ENCODE results near the gene TCERG1L.
"Not testable (repeated sequence)": the region's sequence is repeated elsewhere in the genome, so short reads cannot be mapped to it uniquely, and the experiment has no call there.

TCERG1L gene, protein sequence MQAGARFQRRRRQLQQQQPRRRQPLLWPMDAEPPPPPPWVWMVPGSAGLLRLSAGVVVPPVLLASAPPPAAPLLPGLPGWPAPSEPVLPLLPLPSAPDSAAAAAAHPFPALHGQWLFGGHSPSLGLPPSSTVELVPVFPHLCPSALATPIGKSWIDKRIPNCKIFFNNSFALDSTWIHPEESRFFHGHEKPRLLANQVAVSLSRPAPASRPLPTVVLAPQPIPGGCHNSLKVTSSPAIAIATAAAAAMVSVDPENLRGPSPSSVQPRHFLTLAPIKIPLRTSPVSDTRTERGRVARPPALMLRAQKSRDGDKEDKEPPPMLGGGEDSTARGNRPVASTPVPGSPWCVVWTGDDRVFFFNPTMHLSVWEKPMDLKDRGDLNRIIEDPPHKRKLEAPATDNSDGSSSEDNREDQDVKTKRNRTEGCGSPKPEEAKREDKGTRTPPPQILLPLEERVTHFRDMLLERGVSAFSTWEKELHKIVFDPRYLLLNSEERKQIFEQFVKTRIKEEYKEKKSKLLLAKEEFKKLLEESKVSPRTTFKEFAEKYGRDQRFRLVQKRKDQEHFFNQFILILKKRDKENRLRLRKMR

DNA sequence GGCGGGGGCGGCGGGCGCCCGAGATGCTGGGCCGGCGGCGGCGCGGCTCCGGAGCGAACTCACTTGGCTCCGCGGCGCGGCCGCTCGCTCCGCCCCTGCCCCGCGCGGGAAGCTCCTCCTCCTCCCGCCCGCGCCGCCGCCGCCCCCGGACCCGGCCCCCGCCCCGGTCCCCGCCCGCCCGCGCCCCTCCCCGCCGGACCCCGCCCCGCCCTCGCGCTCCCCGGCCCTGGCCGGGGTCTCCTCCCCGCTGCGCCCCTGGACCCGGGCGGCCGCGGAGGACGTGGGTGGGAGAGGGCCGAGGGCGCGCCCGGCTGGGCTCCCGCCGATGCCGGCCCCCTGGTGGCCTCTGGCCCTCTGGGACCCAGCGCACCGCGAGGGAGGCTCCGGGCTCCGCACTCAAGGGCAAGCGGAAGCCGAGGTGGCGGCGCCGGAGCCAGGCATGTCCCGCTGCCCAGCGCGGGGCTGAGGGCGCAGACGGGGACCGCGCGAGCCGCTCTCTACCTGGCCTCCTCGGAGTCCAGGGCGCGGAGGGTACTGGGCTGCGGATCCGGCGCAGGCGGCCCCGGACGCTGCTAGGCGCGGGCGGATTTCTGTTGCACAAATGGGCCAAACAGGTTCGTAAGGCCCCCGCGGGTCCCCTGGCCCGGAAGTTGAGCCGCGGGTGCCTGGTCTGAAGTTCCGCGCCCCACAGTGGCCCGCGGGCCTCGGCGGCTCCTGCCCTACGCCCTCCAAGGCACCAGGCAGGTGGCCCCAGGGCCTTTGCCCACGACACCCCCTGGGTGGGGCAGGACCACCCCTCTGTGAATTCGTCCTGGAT is at the start of gene TCERG1L:
TSS of gene TCERG1L (minus strand) at position 61 of the 817 bp plus-strand sequence. CDS start 86 bp downstream, outside the sequence.
- no peak for DNase-seq

DNA sequence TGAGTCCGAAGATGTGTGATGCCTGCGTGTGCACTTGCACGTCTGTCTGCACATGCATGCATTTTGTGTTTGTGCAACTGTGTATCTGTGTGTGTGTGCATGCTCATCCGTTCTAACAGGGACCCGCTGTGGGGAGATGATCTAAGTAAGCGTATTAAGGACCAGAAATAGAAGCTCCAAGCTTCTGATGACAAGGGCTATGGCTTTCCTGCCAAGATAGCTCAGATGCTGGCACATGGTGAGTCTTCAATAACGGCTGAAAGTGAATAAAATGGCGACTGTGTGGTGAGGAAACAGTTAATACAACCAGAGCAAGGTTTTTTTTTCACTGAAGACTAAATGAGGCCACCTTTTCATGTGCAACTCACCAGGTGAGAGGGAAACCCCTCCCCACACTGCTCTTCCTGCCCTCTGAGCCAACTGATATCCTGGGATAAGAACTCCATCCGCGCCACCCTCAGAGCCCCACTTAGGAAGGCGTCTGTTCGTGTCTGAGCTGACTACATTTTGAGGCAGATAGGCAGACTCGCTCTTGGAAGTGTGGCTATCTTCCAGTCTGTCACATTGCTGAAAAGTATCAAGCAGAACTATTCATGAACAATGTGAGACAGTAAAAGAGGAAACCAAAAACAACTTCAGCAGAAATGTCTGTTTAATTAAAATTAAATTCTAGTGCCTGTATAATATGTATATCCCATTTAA is 47.4 kb upstream of the TCERG1L start:
- no peak for DNase-seq

DNA sequence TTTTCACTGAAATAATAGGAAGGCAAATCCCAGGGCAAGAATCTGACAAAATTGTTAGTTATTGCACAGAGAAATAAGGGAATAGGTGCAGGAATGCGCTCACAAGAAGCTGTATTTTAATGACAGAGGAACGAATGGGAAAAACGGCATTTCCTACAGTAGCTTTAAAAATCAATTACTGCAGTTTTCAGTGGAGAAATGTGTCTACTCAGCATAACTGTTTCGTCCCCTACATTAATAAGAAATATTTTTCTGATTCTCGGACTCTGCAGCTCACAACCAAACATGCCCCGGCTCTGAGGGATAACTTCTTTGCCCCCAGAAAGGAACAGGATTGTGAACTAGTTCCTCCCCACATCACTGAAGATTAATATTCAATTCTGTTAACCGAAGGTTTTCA is 44.9 kb upstream of the TCERG1L start:
- DNase-seq = no peak

DNA sequence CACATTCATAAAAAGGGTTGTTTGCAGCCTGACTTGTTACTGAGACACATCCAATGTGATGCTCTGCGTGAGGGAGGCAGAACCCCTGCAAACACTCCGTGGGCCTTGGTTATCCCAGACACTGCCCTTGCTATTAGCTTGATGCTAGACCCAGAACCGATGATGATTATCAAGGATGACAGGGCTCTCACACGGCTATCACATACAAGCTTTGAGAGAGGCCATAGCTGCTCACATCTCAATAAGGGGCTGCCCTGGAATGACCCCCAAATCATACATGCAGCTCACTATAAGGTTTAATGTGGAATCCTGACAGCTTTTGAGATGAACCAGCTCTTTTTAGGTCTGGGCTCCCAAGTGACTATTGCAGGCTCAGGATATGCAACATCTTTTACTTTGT is 44.4 kb upstream of the TCERG1L start:
- DNase-seq = no peak

DNA sequence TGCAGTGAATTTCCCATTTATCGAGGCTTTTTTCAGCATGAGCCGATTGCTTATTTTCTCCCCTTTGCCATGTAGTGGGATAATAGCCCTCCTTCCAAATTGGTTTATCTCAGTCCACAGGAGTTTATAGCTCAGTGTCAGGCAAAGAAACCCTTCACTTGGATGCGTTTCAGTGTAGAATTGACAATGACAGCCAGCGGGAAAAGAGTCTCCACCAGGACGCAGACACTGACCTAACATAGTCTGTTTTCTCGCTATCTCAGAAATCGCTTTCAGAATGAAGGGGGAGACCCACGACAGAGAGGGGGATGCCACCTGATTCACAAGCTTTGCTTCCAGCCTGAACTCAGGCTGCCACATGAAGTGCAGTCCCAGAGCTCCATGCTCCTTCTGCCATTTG is 43.5 kb upstream of the TCERG1L start:
- DNase-seq = no peak

DNA sequence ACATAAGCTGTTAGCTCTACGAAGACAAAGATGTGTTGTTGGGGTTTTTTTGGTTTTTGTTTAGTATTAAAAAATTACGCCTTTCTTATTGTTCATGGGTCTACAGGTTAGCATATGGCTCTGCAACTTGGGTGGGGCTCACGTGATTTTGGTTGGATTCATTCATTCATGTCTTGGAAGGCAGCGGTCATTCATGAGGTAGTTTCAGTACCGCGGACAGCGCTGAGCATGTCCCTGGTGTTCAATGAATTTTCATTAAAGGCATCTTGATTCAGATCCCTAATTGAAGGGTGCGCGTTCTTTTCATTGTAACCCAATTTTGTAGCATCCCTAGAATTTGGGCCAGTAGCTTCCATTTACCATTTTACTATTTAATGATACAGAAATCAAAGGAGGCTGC is 42.9 kb upstream of the TCERG1L start:
- DNase-seq = no peak

DNA sequence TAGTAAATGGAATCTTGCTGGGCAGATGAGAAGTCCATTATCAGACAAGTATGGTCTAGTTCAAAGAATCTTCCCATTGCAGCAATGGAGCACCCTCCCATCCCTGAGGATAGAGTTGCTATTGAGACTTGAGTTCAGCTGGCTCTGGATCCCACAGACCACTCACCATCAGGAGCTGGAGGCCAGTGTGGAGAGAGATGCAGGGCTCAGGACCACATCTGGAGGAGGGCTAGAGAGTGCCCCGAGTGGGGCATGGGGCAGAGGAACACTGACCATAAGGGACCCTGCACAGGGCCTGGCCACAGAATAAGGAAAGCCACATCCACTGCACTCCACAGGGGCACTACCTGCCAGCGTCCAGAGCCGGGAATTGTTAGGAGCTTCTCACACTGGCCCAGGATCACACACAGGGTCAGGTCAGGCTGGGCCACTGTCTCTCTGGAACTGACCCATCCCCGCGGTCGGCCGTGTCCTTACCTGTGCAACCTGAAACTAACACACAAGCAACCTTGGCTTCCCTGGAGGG is 41.3 kb upstream of the TCERG1L start:
- no peak for DNase-seq

DNA sequence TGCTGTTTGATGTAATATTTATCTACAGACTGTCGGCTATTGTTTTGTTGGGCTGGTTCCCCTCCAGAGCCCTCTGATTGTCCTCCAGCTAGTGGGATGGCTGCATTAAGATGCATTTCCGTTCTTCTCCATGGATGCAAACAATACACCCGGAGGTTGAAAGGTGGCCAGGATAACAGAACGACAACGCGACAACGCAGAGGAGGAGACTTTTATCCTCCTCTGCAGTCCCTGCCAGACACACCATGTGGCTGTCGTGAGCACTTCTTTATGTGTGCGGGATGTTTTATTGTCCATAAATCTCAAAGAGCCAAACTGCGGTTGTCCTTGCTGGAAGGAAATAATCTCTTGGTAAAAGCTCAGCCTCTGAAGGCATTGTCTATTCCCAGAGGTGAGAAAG is 39.1 kb upstream of the TCERG1L start:
- no peak for DNase-seq

DNA sequence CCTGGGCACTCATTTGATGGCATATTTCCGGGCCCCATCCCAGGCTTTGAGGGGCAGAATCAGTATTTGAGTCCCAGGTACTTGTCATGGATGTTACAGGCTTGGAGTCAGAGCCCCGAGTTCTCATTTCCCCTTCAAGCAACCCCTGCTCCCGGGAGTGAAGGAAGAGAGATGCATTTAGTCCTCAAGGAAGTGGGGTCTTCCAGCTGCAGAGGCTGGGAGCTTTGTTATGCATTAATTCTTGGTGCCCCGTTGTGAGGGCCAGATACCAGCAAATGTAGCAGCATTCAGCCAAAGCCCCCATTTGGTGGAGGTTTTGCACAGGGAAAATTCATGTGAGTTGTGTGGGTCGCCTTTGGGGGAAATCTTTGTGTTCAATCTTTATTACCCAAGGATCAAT is 38.7 kb upstream of the TCERG1L start:
- no peak for DNase-seq

DNA sequence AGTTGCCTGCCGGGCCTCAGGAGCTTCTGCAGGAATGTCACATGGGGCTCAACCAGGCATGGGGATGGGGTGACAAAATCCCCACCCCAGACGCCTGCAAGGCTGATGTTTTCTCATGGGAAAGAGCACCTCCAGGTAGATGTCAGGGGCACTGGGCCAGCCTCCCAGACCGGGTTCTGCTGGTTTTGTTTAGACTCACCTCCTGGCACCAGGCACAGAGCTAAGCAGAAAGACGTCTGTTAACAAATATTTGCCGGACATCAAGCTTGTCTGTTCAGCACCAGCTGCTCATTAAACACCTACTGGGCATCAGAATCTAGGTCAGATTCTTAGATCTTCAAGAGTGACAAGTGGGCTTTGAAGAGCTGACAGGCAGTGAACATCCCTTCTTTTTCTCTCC is 34.9 kb upstream of the TCERG1L start:
- no peak for DNase-seq

DNA sequence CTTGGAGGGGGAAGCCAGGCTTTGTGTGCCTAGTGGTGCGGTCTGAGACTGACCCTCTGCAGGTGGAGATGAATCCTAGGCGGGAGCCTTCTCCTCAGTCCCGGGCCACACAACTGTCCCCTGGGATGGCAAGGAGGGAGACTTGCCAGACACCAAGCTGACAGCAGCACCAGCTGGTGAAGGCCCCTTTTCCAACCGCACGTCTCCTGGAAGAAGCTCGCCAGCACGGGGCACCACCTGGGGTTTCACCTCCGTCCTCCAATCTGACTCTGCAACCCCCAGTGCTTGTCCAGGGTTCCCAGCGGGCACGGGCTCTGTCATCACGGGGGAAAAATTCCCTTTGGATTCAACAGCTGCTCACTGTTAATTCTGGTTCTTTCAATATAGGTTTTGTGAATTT is 34.2 kb upstream of the TCERG1L start:
- DNase-seq = no peak

DNA sequence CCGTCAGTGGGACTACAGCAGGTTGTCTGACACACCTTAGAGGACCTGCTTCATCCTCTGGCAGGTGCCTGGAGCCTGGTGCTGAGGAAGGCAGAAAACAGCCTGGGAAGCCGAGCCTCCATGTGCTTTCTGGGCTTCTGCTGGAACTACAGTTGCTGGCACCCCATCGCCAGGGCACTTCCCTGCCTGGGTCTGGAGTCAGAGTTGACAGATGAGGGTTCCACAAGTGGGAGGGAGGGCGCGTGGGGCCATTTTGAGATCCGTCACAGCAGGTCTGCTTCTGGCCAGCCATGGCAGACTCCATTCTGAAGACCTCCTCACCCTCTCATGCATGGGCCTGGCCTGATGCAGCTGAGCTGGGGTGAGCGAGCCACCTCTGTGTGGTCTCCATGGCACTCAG is 33.2 kb upstream of the TCERG1L start:
- DNase-seq = no peak

DNA sequence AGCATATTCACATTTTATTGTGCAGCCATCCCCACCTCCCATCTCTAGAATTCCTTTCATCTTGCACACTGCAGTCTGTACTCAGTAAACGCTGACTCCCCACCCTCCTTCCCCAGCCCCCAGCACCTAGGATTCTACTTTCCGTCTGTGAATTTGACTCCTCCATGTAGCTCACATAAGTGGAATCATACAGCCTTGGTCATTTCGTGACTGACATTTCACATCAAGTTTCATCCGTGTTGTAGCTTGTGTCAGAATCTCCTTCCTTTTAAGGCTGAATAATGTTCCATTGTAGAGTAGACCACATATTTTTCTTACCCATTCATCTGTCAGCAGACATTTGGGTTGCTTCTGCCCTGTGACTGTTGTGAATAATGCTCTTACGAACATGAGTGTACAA is 26.2 kb upstream of the TCERG1L start:
- DNase-seq = no peak

DNA sequence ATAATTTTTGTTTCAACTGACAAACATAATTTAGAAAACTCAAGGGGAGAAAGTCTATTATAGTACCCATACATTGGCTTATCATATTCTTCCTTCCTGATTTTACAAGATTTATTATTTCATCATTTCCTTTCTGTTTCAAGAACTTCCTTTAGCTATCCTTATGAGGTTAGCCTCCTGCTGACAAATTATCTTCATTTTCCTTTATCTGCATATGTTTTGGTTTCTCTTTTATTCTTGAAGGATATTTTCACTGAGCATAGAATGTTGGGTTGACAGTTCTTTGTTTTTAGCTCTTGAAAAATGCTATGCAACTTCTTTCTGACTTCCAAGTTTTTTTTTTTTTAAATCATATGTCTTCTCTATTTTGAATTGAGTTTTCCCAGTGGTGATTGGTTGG is 21.3 kb upstream of the TCERG1L start:
- DNase-seq = no peak

DNA sequence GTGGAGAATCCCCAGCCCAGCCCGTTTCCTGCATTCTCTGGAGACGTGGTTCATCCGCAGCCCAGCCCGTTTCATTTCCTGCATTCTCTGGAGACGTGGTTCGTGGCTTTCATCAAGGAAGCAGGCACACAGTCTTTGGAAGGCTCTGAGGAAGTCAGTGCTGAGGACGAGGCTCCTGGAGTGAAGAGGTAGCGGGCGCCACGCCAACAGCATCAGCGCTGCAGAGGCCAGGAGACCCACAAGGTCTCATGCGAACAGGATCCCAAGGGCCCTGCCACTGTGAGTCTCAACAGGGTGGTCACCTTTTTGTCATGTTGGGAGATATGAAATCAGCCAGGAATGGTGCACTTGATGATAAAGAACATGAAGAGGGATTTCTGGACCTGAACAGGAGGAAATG is 12.4 kb upstream of the TCERG1L start:
- DNase-seq = no peak

DNA sequence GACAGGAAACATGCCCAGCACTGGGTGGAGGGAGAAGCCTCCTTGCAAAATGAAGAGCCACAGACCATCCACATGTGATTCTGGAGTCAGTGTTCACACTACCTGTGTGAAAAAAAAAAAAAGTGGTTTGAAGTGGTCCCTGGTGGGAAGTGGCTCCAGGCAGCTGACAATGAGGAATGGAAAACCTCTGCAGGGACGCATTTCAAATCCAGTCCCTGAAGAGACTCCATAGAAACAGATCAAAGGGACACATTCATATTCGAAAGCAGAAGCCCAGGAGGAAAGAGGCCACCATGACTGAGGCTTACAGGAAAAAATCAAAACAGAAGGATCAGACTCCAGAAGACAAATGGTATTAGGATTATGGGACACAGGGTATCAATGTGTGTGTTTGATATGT is 11.5 kb upstream of the TCERG1L start:
- no peak for DNase-seq

DNA sequence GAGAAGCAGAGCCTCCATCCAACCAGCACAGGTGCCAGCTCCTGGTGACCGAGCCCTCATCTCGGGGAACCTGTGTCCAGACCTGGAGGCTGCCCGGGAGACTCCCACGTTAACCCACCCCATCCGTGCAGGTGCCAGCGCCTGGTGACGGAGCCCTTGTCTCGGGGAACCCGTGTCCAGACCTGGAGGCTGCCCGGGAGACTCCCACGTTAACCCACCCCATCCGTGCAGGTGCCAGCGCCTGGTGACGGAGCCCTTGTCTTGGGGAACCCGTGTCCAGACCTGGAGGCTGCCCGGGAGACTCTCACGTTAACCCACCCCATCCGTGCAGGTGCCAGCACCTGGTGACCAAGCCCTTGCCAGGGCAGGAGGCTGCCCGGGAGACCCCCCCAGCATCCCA is 11.1 kb upstream of the TCERG1L start:
- not testable (repeated sequence) for DNase-seq

DNA sequence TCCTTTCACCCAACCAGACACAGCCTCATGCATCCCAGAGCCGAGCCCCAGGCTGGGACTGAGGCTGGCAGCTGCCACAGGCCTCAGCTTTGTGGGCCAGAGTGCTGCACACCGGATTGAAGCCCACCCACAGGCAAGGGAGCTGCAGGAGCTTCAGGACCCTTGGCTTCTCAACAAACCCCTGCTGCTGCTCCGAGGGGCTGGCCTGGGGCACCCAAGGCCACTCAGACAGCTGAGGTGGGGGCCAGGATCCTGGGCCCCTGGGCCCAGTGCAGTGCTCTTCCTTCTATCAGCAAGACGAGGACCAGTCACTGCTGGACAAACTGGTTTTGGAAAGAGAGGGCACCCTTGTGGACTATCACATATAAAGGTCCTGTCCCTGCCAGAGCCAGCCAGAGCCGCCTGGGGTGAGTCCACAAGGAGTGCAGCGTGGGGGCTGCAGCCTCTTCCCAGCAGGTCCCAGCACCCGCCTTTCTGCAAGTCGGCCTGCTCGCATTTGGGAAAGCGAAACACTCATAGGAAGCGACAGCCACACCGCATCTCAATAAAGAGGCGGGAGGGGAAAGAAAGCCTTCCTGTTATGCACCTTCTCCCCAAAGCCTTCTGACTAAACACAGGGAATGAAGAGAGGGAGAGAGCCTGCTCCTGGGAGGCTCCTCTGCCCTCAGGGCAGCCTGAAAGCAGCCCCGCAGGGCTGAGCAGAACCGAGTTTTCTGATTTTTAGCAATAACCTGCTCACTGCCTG is 9.5 kb upstream of the TCERG1L start:
- no peak for DNase-seq

DNA sequence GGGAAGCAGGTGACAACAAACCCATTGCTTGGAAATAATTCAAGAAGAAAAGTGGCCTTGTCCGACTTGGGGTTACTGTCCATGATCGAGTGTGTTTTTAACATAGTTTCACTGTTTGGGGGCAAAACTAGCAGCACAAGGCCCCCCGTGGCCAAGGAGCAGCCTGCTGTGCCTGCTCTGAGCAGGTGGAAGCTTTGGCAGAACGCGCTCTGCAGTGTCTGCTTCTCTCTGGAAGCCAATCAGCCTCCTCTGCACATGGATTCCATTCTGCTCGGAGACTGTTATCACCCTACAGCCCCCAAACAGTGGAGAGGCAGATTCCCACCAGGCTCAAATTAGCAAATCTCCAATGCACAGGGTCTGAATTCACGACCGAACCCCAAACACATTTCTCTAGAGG is 7.3 kb upstream of the TCERG1L start:
- no peak for DNase-seq

DNA sequence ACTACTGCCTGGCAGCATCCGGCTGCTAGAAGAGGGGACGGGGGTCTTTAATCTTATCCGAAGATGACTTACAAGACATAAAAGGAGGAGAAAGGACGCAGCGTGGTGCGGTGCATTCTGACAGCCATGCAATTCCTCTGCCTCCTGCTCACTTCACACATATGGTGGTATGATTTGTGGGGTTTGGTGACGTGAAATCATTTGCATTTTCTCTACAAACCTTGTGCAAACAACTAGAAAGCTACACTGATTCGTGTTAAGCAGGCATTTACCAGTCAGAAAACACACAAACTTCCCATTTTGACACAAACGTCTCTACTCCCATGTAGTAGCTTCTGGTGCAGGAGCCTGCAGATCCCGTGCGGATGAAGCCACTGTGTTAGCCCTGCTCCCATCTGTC is 6.8 kb upstream of the TCERG1L start:
- no peak for DNase-seq

DNA sequence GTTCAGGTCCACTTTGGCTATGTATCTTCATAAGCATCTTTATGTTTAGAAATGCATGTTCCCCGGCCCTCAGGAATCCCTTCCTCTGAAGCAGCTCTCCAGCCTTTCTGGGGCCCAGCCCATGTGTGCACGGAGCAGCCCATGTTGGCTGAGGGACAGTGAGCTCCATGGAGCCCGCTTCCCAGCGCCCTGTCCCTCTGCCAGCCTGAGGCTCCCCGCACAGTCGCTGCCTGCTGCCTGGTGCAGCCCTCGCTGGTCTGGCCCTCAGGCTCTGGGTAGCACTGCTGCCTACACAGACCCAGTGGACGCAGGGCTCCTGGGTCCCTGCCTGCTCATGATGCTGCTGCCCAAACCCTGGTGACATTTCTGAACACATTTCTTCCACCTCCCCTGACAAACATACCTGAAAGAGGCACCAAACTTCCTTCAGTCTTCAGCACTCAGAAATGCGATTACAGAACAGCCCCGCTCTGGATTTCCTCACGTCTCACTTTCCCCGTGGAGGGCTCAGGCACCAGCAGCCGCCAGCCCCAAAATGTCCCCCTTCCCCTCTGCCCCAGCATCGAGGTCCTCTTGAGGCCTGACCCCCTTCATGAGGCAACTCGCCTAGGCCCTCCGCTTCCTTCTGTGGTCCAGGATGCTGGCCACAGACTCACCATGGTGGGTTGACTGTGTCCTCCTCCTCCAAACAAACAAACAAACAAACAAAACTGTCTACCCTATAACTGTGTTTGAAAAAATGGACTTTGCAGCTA is 5.0 kb upstream of the TCERG1L start:
- DNase-seq = no peak

DNA sequence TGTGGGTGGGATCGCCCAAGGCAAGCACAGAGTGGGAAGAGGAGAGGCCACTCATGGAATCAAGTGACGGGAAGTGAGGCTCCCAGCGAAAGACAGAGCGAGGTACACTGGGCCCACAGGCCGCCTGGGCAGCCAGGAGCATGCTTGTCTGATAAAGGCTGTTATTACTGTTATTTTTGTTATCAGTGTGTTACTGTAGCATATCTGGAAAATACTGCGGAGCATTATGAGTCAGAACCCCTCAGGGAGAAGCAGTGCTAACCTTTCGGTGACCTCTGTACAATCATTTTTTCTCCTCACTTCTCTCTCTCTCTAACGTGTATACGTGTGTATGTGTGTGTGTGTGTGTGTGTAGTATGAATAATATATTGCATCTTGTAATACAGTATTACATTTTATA is 3.8 kb upstream of the TCERG1L start:
- DNase-seq = no peak
